ENCODE results near the gene CTIF.

DNA sequence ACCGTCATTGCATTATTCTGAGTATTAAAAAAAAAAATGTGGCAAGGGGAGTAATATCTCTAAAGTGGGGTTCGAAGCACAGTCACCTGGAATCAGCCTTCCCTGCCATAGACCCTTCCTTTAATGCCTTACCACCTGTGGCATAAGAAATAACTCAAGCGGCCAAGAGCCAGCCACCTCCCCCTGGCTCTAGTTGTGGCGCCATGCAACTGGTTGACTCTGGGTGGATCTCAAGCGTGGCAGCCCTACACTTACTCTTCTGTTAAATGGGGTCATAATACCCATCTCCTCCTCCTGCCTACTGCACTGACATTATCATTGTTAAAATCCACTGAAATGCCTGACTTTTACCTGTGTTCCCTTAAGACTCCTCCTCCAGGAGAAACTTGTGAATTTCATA, 236.1 kb downstream of the CTIF start:
- TF ChIP-seq, protein P1, sequence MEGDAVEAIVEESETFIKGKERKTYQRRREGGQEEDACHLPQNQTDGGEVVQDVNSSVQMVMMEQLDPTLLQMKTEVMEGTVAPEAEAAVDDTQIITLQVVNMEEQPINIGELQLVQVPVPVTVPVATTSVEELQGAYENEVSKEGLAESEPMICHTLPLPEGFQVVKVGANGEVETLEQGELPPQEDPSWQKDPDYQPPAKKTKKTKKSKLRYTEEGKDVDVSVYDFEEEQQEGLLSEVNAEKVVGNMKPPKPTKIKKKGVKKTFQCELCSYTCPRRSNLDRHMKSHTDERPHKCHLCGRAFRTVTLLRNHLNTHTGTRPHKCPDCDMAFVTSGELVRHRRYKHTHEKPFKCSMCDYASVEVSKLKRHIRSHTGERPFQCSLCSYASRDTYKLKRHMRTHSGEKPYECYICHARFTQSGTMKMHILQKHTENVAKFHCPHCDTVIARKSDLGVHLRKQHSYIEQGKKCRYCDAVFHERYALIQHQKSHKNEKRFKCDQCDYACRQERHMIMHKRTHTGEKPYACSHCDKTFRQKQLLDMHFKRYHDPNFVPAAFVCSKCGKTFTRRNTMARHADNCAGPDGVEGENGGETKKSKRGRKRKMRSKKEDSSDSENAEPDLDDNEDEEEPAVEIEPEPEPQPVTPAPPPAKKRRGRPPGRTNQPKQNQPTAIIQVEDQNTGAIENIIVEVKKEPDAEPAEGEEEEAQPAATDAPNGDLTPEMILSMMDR (conservative IDR thresholded peaks at IDR 0.05; ENCODE audit: low read length), result no peak
- TF ChIP-seq EZH2phosphoT487 (IDR thresholded peaks at IDR 0.05; ENCODE audit: borderline replicate concordance, low read depth, low read length), result no peak

Measured in OCI-LY7 (cell line).